Stimulated activated CD8-positive, alpha-beta memory T cell treated with anti-CD3 and anti-CD28 coated beads, Interleukin-15, amount 100 ng/mL, for 48 hours (primary cell): ENCODE data around the gene RPS6KA2.
A peak's percentile ranks its signal among the peaks of the same experiment; 100 is the strongest.
"Not testable (repeated sequence)": the region's sequence is repeated elsewhere in the genome, so short reads cannot be mapped to it uniquely, and the experiment has no call there.

Experiments
- DNase-seq, 2 donors: peaks; one replicate each; pipeline ENCODE4 v3.0.0-alpha.2; 2020; ENCODE audit warnings: low read depth in 2 of 2

Gene RPS6KA2

DNA sequence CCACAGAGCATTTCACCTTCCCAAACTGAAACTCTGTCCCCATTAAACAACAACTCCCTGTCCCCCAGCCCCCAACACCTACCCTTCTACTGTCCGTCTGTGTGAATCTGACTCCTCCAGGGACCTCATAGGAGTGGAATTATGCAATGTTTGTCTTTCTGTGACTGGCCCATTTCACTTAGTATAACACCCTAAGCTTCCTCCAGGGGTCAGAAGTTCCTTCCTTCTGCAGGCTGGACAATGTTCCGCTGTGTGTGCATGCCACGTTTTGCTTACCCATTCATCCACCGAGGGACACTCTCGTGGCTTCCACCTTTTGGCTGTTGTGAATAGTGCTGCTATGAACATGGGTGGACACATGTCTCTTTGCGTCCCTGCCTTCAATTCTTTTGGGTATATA, 206.7 kb downstream of the RPS6KA2 start:
- DNase-seq = no peak

DNA sequence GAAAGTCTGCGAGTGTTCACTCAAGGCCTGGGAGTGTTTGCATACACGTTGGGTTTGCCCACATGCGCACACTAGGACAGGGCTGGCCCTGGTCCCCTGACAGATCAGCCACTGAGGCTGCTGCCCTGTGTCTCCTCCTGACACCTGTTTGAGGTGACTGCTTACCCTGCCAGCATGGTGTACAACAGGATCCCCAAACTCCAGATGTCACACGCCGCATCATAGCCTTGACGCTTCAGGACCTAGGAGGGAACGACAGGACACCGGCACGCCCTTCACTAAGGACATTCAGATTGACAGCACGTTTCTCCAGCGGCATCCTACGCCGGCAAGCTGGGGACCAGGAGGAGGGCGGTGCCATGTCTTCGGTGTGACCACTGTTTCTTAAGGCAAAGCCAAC, 207.3 kb downstream of the RPS6KA2 start:
- no peak for DNase-seq

GRCh38 chr6:166419286-166419685, 207.8 kb downstream of the RPS6KA2 start:
- DNase-seq = peak; percentile 59

GRCh38 chr6:166418691-166419143, 208.3 kb downstream of the RPS6KA2 start:
- DNase-seq = no peak

DNA sequence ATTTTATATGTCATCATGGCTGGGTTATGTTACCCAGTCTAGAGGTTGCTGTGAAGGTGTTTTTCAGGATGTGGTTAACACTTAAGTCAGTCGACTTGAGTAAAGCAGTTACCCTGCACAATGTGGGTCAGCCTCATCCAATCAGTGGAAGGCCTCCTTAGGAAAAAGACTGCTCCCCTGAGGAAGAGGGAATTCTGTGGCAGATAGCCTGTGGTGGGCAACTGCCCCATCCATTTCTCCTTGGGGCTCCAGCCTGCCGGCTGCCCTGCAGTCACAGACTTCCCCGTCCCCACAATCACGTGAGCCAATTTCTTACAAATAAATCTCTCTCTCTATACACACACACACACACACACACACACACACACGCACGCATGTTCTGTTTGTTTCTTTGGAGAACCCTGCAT, 209.8 kb downstream of the RPS6KA2 start:
- DNase-seq = no peak

GRCh38 chr6:166415833-166416347, 211.2 kb downstream of the RPS6KA2 start:
- no peak for DNase-seq

DNA sequence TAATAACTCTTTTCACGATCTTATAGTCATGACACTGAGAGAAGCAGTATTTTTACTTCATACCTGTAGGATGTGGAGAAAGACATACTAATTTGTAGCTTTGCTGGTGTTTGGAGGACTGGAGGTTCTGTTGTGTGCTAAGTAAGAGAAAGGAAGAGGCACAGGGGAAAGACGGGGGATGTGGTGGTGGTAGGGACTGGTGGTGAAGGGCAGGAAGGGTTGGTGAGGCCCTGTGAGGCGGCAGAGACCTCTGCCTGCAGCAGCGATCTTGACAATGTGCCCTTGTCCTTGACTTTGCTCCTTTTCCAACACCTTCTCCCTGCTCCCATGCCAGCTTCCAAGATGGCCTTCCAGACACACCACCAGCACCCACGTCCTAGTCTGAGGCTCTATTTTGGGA, 211.7 kb downstream of the RPS6KA2 start:
- no peak for DNase-seq

GRCh38 chr6:166413491-166413951, 213.5 kb downstream of the RPS6KA2 start:
- no peak for DNase-seq

DNA sequence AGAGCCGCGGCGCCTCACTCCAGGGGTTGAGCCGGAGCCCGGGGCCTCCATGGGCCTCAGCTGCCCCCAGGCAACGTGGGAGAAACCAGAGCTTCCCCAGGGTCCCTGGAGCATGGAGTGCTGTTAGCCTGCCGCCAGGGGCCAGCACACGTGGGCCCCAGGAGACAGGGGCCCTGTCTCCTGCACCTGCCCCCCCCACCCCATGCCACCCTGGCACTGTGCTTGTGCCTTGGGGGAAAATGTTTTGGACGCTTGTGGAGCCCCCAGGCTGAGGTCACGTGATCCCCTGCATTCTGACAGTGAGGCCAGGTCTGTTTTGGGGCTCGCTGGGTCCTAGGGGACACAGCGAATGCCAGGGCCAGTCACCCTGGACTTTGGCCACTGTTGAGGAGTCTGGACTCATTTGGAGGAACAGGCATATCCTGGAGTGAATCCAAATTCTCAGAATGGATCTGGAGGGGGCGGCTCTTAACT, 214.1 kb downstream of the RPS6KA2 start:
- no peak for DNase-seq

GRCh38 chr6:166412156-166412910, 214.7 kb downstream of the RPS6KA2 start:
- DNase-seq = no peak

DNA sequence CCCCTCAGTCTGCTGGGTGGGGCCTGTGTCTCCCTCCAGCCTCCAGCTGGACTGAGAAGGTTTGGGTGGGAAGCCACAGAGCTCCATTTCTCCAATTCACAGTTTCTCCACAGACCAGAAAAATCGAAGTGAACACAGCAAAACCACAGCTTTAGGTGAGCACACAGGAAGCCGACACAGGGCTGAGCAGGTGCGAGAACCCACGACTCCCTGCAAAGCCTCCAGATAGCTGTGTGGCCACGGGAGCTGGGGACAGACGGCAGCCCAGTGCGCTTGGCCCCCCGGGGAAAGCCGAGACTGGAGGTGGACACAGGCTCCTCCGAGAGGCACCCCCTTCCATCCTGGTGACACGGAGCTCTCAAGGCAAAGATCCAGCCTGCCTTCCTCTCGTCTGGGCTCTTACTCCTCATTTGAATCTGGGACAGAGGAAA, 215.3 kb downstream of the RPS6KA2 start:
- no peak for DNase-seq

- DNase-seq = no peak
Observed at GRCh38 chr6:166411271-166411670, 215.8 kb downstream of the RPS6KA2 start.

DNA sequence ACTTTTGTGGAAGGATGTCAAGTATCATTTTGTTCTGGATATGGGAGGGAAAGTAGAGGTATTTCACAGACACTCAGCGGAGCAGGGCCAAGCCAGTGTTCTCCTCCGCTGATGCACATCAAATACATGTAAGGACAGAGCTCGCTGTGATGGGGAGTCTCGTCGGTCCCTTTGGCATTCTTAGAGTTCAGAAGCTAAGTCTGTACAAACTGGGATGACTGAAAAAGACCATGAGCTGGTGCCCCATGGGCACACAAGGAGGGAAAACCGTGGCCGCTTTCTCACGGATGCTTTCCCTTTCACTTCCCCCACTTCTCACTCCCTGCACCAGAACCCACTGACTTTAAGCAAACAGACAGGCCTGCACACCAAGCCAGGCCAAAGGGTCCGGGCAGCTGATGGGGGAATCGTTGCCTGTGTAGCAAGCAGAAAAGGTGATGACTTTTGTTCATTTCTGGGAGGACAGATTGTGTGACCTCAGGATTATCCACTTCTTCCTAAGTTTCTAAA, 216.6 kb downstream of the RPS6KA2 start:
- no peak for DNase-seq

GRCh38 chr6:166408936-166409755, 217.9 kb downstream of the RPS6KA2 start:
- DNase-seq = no peak

DNA sequence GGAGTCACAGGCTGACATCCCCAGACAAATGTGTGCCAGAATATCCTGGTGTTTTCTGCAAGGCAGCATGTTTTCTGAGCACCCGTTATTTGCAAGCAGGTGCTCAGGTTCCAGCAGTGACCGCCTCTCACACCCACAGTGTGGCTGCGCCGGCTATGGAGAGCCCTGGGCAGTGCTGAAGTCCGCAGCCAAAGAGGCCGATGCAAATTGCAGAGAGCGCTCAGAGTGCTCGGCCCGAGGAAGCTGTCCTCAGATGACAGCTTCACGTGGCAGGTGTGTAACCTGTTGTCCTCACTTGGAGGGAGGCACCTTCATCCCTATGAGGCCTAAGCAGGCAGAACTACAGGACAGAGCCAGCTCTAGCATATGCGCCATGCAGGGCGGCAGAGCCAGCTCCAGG, 220.9 kb downstream of the RPS6KA2 start:
- no peak for DNase-seq

- DNase-seq = no peak
Observed at GRCh38 chr6:166405386-166405785, 221.7 kb downstream of the RPS6KA2 start.

DNA sequence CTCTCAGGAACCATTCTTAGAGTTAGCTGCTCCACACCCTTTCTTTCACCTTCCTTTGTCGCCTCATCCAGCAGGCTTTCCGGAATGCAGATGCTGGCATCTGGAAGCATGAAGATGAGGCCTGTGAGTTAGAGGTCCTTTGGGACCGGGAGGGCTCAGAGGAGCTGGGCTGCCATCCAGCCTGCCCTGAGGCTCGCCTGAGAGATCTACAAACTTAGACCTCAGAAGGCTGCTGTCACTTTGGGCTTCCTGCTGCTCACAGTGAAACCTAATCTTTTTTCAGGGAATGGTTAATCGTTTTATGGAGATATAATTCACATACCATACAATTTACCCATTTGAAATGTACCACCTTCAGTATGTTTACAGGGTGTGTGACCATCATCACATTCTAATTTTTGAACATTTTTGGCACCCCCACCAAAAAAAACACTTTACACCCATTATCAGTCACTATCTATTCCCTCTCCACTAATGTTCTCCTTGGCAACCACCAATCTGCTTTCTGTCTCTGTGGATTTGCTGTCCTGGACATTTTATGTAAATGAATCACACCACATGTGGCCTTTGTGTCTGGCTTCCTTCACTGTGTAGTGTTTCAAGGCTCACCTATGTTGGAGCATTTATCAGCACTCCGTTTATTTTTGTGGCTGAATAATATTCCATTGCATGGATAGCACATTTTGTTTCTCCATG, 224.3 kb downstream of the RPS6KA2 start:
- no peak for DNase-seq

DNA sequence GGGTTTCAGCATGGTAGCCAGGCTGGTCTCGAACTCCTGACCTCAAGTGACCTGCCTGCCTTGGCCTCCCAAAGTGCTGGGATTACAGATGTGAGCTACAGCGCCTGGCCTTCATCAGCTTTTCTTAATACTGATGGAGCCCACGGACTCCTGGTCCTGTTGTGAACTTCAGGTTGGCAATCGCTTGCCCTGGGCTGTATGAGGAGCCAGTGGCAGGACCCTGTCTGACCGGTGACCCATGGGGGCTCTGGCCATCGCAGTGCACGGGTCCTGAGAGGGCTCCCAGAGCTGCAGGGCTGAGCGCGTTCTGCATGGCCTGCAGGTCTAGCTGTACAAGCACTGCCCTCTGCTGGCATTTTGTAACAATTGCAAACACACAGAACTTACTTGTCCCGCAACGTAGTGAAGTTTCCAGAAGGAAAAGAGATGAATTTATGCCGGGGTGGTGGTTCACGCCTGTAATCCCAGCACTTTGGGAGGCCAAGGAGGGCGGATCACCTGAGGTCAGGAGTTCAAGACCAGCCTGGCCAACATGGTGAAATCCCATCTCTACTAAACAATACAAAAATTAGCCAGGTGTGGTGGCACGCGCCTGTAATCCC, 226.3 kb downstream of the RPS6KA2 start:
- not testable (repeated sequence) for DNase-seq

- DNase-seq = no peak
Observed at GRCh38 chr6:166400181-166400580, 226.9 kb downstream of the RPS6KA2 start.

GRCh38 chr6:166398348-166398747, 228.7 kb downstream of the RPS6KA2 start:
- DNase-seq = no peak

DNA sequence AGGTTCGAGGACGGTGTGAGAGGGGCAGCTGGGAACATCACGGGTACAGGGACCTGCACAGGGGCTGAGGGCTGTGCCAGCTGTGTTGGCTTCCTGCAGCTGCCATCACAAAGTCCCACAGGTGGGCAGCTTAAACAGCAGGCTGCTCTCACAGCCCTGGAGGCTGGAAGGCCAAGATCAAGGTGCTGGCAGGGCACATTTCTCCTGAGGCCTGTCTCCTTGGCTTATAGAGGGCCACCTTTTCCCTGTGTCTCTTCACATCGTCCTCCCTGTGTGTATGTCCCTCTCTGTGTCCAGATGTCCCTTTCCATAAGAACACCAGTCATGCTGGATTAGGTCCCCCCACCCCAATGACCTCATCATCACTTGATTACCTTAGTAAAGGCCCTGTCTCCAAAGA, 229.2 kb downstream of the RPS6KA2 start:
- no peak for DNase-seq
